ENCODE results near the gene PGS1.
A peak's percentile ranks its signal among the peaks of the same experiment; 100 is the strongest.

The PGS1 gene

DNA sequence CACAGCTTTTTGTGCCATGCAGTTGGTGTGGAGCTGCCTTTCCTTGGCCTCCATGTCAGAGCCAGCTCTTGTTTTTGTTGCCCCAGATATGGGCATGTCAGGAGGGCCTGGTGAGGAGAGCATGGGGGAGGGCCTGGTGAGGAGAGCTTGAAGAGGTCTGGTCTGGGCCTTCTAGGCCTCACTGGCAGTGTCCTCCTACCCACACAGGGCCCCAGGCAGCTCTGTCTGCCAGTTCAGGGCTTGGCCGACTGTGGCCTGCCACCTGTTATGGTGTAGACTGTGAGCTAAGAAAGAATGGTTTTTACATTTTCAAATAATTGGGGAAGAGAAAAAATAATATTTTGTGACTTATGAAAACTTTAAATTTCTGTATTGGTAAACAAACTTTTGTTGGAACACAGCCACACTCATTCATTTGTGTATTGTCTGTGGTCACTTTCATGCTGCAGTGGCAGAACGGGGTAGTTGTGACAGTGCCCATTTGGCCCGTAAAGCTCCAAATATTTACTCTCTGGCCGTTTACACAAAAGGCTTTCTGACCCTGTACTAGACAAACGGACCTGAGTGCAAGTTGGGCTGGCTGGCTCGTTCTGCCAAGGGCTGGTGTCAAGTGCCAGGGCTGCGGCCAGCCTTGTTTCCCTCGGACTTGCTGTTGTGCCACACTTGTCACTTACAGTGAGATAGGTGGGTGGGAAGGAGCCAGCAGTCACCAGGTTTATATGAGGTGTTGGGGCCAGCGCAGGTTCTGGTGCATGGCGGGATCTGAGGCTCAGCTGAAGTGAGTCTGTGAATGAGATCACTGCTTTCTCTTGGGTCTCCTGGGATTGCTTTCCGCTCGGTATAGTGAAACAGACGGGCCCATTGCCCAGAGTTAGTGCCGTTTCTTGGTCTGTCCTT is 18.2 kb downstream of the PGS1 start:
- Histone ChIP-seq H3K27me3 (replicated peaks) (no peaks in the 10 kb centered on the region), H3K4me3 (ENCODE audit: low read depth, low read length) (no peak overlapping the region), H3K27ac (peak overlapping the region; percentile 44), H3K36me3 (replicated peaks) (peaks cover 38% of the 10 kb centered on the region)
- in situ Hi-C loops (cut with HindIII; ENCODE audit: low pct_ligation_motif_present, low sequenced_read_pairs), result no loop called here
- peak; percentile 57 for DNase-seq
- TF ChIP-seq, protein P1, sequence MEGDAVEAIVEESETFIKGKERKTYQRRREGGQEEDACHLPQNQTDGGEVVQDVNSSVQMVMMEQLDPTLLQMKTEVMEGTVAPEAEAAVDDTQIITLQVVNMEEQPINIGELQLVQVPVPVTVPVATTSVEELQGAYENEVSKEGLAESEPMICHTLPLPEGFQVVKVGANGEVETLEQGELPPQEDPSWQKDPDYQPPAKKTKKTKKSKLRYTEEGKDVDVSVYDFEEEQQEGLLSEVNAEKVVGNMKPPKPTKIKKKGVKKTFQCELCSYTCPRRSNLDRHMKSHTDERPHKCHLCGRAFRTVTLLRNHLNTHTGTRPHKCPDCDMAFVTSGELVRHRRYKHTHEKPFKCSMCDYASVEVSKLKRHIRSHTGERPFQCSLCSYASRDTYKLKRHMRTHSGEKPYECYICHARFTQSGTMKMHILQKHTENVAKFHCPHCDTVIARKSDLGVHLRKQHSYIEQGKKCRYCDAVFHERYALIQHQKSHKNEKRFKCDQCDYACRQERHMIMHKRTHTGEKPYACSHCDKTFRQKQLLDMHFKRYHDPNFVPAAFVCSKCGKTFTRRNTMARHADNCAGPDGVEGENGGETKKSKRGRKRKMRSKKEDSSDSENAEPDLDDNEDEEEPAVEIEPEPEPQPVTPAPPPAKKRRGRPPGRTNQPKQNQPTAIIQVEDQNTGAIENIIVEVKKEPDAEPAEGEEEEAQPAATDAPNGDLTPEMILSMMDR (IDR thresholded peaks at IDR 0.05; ENCODE audit: low read depth, low read length, missing control alignments), result no peak

DNA sequence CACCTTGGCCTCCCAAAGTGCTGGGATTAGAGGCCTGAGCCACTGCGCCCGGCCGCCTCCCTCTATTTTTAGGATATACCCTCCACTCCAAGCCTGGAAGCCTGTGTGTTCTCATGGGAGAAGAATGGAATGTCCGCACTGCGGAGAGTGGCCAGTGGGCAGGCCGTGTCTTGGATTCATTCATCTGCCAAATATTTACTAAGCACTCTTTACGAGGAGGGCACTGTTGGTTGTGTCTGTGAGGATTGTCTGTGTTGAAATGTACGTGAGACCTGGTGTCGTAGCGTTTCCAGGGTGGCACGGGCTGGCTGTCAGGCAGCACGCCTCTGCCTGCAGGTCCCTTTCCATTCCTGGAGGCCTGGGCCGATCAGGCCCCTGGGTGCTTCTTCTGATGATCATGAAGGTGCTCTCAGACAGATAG is 19.2 kb downstream of the PGS1 start:
- no peak overlapping the region for H3K4me3 ChIP-seq (ENCODE audit: low read depth, low read length)
- in situ Hi-C loops (cut with HindIII; ENCODE audit: low pct_ligation_motif_present, low sequenced_read_pairs), result no loop called here
- H3K27me3 ChIP-seq (replicated peaks), result no peaks in the 10 kb centered on the region
- peak; percentile 60 for DNase-seq
- H3K36me3 ChIP-seq (replicated peaks), result peaks cover 43% of the 10 kb centered on the region
- H3K27ac ChIP-seq, result peak overlapping the region; percentile 44
- TF ChIP-seq, protein P1 (IDR thresholded peaks at IDR 0.05; ENCODE audit: low read depth, low read length, missing control alignments), result no peak

DNA sequence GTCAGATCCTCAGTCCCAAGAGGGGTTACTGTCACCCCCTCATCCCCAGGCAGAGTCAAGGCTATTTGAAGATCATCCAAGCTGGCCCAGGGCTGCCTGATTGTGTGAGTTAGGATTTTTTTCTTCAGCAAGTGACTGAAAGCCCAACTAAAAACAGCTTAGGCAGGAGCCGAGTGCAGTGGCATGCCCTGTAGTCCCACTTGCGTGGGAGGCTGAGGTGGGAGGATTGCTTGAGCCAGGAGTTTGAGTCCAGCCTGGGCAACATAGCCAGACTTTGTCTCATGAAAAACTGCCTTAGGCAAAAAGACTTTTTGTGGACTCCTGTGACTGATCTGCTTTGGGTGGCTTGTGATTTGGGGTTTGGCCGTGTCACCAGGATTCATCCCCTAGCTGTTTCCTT is 19.9 kb downstream of the PGS1 start:
- Histone ChIP-seq H3K27ac (no peak overlapping the region), H3K36me3 (replicated peaks) (peaks cover 49% of the 10 kb centered on the region), H3K27me3 (replicated peaks) (no peaks in the 10 kb centered on the region), H3K4me3 (ENCODE audit: low read depth, low read length) (no peak overlapping the region)
- TF ChIP-seq, protein P1 (IDR thresholded peaks at IDR 0.05; ENCODE audit: low read depth, low read length, missing control alignments), result no peak
- in situ Hi-C loops (cut with HindIII; ENCODE audit: low pct_ligation_motif_present, low sequenced_read_pairs), result no loop called here
- DNase-seq, result no peak

DNA sequence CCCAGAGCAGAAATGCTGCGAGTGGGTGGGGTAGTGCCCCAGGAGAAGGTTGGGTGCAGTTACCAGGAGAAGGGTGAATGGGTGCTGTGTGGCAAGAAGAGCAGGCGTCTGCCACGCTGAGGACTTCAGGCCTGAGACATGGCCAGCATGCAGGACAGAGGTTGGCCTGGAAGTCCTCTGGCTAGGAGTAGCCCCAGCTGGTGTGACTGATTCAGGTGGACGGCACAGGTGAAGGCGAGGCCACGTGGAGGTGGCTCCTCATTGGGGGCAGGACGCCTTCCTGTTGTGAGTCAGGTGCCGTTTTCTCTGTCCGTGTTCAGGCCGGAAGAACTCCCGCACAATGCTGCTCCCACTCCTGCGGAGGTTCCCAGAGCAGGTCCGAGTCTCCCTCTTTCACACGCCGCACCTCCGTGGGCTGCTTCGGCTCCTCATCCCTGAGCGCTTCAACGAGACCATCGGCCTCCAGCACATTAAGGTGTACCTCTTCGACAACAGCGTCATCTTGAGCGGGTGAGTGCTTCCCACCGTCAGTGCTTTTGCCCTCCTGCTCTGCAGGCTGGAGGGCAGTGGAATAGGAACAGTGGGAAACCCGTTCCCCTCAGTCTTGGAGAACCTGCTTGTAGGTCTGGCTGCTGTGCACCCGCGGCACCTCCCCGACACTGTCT is 20.7 kb downstream of the PGS1 start:
- H3K27me3 ChIP-seq (replicated peaks), result no peaks in the 10 kb centered on the region
- in situ Hi-C loops (cut with HindIII; ENCODE audit: low pct_ligation_motif_present, low sequenced_read_pairs), result no loop called here
- H3K4me3 ChIP-seq (ENCODE audit: low read depth, low read length), result no peak overlapping the region
- peaks cover 55% of the 10 kb centered on the region for H3K36me3 ChIP-seq (replicated peaks)
- no peak for DNase-seq
- TF ChIP-seq, protein P1 (IDR thresholded peaks at IDR 0.05; ENCODE audit: low read depth, low read length, missing control alignments), result no peak
- H3K27ac ChIP-seq, result no peak overlapping the region

DNA sequence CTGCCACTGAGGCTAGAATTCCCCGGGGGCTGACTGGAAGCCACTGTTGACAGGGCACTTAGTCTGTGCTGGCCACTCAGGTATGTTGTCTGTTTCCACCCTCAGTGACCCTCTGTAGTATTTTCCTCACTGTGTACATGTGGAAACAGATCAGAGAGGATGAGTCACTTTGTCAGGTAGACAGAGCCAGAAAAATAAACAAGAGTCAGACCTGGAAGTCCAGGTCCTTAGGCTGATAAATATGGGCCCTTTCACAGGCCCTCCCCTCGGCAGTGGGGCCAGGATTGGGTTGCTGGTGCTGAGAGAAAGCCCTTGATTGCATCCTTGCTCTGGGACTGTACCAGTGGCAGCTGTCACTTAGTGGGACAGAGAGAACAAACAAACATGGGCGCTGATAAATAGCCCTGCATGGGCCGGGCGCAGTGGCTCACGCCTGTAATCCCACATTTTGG is 21.3 kb downstream of the PGS1 start:
- no peak for DNase-seq
- Histone ChIP-seq H3K4me3 (ENCODE audit: low read depth, low read length) (no peak overlapping the region), H3K27ac (no peak overlapping the region), H3K27me3 (replicated peaks) (no peaks in the 10 kb centered on the region), H3K36me3 (replicated peaks) (peaks cover 60% of the 10 kb centered on the region)
- TF ChIP-seq, protein P1 (IDR thresholded peaks at IDR 0.05; ENCODE audit: low read depth, low read length, missing control alignments), result no peak
- in situ Hi-C loops (cut with HindIII; ENCODE audit: low pct_ligation_motif_present, low sequenced_read_pairs), result no loop called here

All from brain microvascular endothelial cell (primary cell).